Small intestine (tissue), 7 donors: ENCODE measurements around the gene SPG7. TPM values are rescaled to one million over a fixed set of nuclear protein-coding genes. Genes with fewer than 3 reads are reported as not detected.

Experiments used
- DNase-seq, 2 donors: peaks; one replicate each; pipeline versions ENCODE4 v3.0.0 to v3.0.0-alpha.2; 2013
- FAIRE-seq: peaks from 2 replicates; lab custom pipeline; 2012; peaks lifted over from hg19 to GRCh38; lab: Jason Lieb, UNC
- H3K27ac ChIP-seq, 3 donors: one replicate each; pipeline ENCODE4 v1.5.1; 2013; ENCODE audit warnings: low read length in 2 of 3, mild to moderate bottlenecking in 2 of 3, control low read depth in 1 of 3, inconsistent platforms in 1 of 3, low read depth in 1 of 3, moderate library complexity in 1 of 3
- H3K27me3 ChIP-seq, 3 donors: one replicate each; pipeline ENCODE4 v1.6.1; 2013; ENCODE audit warnings: low read length in 3 of 3, inconsistent platforms in 1 of 3; ENCODE audit not compliant: control insufficient read depth in 3 of 3, insufficient read depth in 3 of 3
- H3K36me3 ChIP-seq, 3 donors: one replicate each; pipeline ENCODE4 v1.6.1; 2013; ENCODE audit warnings: low read length in 3 of 3, inconsistent platforms in 1 of 3, low read depth in 1 of 3, mild to moderate bottlenecking in 1 of 3, moderate library complexity in 1 of 3; ENCODE audit not compliant: control insufficient read depth in 3 of 3, insufficient read depth in 2 of 3
- H3K4me1 ChIP-seq, 3 donors: one replicate each; pipeline ENCODE4 v1.6.1; 2013; ENCODE audit warnings: low read length in 2 of 3, inconsistent platforms in 1 of 3, low read depth in 1 of 3, mild to moderate bottlenecking in 1 of 3, moderate library complexity in 1 of 3; ENCODE audit not compliant: control insufficient read depth in 3 of 3, insufficient read depth in 2 of 3
- H3K4me3 ChIP-seq, 3 donors: one replicate each; pipeline ENCODE4 v1.5.1; 2013; ENCODE audit warnings: low read length in 3 of 3, control low read depth in 1 of 3, inconsistent platforms in 1 of 3, low read depth in 1 of 3, mild to moderate bottlenecking in 1 of 3, moderate library complexity in 1 of 3
- H3K9me3 ChIP-seq, 2 donors: one replicate each; pipeline ENCODE4 v1.6.1; 2013; ENCODE audit warnings: low read depth in 1 of 2, low read length in 1 of 2; ENCODE audit not compliant: control insufficient read depth in 2 of 2, insufficient read depth in 1 of 2
- WGBS, 3 donors: extraction: QIAGEN DNeasy Blood & Tissue Kit; methylation state at CpG; one replicate each; pipeline ENCODE4 v1.1.7; 2013; 5-methylcytosine and 5-hydroxymethylcytosine counted together
- polyA plus RNA-seq, 4 donors: library from polyadenylated mRNA; stranded (reverse) in 3 of 4; unstranded in 1 of 4; fragments of 200-250 nt in 3 of 4; fragments of 120-200 nt in 1 of 4; gene quantifications; one replicate each; pipeline versions ENCODE4 v1.2.1 to v1.2.3, GENCODE V29; 2013
- donor health status: healthy with polysubstance abuse.
- donor health status: control.
- donor health status: control.
- donor health status: Bipolar disorder and iron deficiency.
- donor health status: healthy.

SPG7 gene
- polyA plus RNA-seq, 4 donors = 89.1 to 245 (median 179) TPM

GRCh38 chr16:89581045-89581695 lies 73.0 kb downstream of the SPG7 start:
- peaks cover 0 to 8% (median 0%) of the 10 kb centered on the region in 3 donors for H3K4me1 ChIP-seq
- no peak overlapping the region for H3K27ac ChIP-seq
- no peak overlapping the region for H3K4me3 ChIP-seq
- FAIRE-seq (no peak), DNase-seq (no peak)
- WGBS, 3 donors = 89 to 93% (median 90%) methylated on average over 33 of the region's 33 CpGs
- H3K36me3 ChIP-seq = no peaks in the 10 kb centered on the region
- peaks cover 0 to 14% (median 0%) of the 10 kb centered on the region in 3 donors for H3K27me3 ChIP-seq
- peaks cover 0 to 9% of the 10 kb centered on the region in 2 donors for H3K9me3 ChIP-seq

GRCh38 chr16:89581861-89582563 lies 73.8 kb downstream of the SPG7 start:
- H3K27me3 ChIP-seq = peaks cover 0 to 8% (median 0%) of the 10 kb centered on the region in 3 donors
- H3K4me3 ChIP-seq = no peak overlapping the region
- H3K36me3 ChIP-seq = no peaks in the 10 kb centered on the region
- peaks cover 0 to 8% (median 0%) of the 10 kb centered on the region in 3 donors for H3K4me1 ChIP-seq
- H3K9me3 ChIP-seq = peaks cover 0 to 7% of the 10 kb centered on the region in 2 donors
- DNase-seq (peak in 1 of 2 donors; percentile 81), FAIRE-seq (no peak)
- WGBS, 3 donors = 23 to 49% (median 42%) methylated on average over 15 of the region's 15 CpGs
- H3K27ac ChIP-seq = peak overlapping the region in 2 of 3 donors; percentile 34 to 86

GRCh38 chr16:89582614-89583196 lies 74.5 kb downstream of the SPG7 start:
- Histone ChIP-seq H3K4me3 (no peak overlapping the region), H3K27me3 (peaks cover 0 to 1% (median 0%) of the 10 kb centered on the region in 3 donors), H3K4me1 (peaks cover 0 to 8% (median 0%) of the 10 kb centered on the region in 3 donors), H3K9me3 (peaks cover 0 to 4% of the 10 kb centered on the region in 2 donors), H3K27ac (peak overlapping the region in 2 of 3 donors; percentile 34 to 86), H3K36me3 (no peaks in the 10 kb centered on the region)
- WGBS, 3 donors = 93 to 94% (median 93%) methylated on average over 16 to 19 of the region's 19 CpGs
- no peak for DNase-seq
- no peak for FAIRE-seq

DNA sequence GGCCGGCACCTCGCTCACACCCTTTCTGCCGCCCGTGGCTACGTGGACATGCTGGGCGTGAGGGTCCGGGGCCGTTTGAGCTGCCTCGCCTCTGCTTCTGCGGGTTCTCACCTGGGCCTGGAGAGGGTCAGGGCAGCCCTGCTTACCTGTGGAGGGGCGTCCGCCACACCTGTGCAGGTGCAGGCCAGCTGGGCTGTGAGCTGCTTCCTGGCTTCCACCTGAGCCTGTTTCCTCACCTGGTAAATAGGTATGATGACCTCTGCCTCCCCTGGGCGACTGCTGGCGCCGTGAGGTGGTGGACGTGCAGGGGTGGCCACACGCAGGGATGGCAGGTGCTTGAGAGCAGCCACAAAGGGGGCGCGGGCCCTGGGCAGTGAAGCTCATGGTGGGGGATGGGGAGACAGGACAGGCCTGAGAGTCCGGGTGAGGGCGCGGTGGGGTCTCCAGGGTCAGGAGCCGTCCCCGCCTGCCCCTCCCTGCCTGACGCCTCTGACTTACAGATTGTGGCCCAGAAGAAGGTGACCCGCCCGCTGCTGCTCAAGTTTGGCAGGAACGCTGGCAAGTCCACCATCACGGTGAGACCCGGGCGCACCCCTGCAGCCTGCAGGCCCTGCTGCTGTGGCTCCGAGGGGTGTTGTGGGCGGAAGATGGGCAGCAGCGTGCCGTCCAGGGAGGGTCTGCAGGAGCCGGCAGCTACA lies 75.1 kb downstream of the SPG7 start:
- Histone ChIP-seq H3K36me3 (no peaks in the 10 kb centered on the region), H3K9me3 (peaks cover 0 to 7% of the 10 kb centered on the region in 2 donors), H3K4me3 (no peak overlapping the region), H3K27me3 (no peaks in the 10 kb centered on the region), H3K27ac (no peak overlapping the region), H3K4me1 (peaks cover 0 to 8% (median 0%) of the 10 kb centered on the region in 3 donors)
- no peak for FAIRE-seq
- DNase-seq = no peak
- 86 to 92% (median 90%) methylated on average over 36 of the region's 36 CpGs for WGBS, 3 donors

DNA sequence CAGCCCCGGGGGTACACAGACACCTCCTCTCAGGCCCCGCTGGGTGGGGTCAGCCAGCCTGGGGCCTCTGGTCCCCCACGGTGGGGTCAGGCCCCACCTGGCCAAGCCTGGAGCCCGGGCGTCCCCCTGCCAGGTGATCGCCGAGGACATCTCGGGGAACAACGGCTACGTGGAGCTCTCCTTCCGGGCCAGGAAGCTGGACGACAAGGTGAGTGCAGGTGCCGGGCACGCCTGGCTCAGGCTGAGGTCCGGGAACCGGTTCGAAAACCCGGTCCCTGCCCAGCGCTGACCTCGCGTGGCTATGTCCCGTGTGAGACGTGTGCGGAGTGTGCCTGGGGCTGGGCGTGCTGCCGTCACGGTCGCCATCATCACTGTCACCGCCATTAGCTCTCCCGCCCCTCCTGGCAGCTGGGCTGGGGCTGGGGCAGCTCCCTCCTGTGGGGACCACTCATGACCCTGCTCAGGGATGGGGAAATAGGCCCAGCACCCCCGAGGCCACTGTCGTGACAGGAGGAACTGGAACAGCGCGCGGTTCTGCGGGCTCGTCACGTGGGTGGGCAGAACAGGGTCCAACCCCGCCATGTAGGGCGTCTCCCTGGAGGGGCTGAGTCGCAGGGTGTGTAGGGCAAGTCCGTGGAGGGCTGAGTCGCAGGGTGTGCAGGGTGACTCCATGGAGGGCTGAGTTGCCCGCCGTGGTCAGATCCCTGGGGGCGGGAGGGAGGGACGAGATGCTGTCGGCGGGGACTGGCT lies 75.9 kb downstream of the SPG7 start:
- peaks cover 0 to 8% of the 10 kb centered on the region in 2 donors for H3K9me3 ChIP-seq
- no peaks in the 10 kb centered on the region for H3K27me3 ChIP-seq
- whole genome bisulfite sequencing, 3 donors = 92 to 97% (median 95%) methylated on average over 38 to 49 of the region's 49 CpGs
- no peaks in the 10 kb centered on the region for H3K36me3 ChIP-seq
- no peak overlapping the region for H3K27ac ChIP-seq
- DNase-seq (no peak), FAIRE-seq (no peak)
- H3K4me3 ChIP-seq = no peak overlapping the region
- peaks cover 0 to 8% (median 0%) of the 10 kb centered on the region in 3 donors for H3K4me1 ChIP-seq

GRCh38 chr16:89584768-89585549 lies 76.8 kb downstream of the SPG7 start:
- peaks cover 0 to 4% of the 10 kb centered on the region in 2 donors for H3K9me3 ChIP-seq
- FAIRE-seq (no peak), DNase-seq (no peak)
- H3K4me1 ChIP-seq = peaks cover 0 to 8% (median 0%) of the 10 kb centered on the region in 3 donors
- H3K27ac ChIP-seq = no peak overlapping the region
- no peaks in the 10 kb centered on the region for H3K36me3 ChIP-seq
- WGBS, 3 donors = 69 to 75% (median 71%) methylated on average over 25 of the region's 25 CpGs
- no peak overlapping the region for H3K4me3 ChIP-seq
- no peaks in the 10 kb centered on the region for H3K27me3 ChIP-seq

DNA sequence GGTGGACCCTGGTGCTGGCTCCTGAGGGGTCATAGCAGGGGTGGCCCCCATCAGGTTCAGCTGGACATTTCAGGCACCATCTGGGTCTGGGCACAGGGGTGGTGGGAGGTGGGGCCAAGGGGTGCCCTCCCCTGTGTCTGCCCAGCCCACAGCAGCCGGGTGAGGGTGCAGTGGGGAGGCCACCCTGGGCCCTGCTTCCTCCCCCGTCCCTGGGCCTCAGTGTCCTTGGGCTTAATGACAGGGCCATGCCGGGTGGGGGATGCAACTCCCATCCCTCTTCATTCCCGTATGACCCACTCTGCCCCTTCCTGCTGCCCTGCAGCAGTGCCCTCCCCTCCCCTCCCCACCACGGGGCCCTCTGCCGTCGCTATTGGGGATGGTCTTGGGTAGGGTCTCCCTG lies 78.0 kb downstream of the SPG7 start:
- Histone ChIP-seq H3K4me3 (no peak overlapping the region), H3K27me3 (no peaks in the 10 kb centered on the region), H3K36me3 (no peaks in the 10 kb centered on the region), H3K9me3 (peaks cover 0 to 4% of the 10 kb centered on the region in 2 donors), H3K27ac (no peak overlapping the region), H3K4me1 (peaks cover 0 to 8% (median 0%) of the 10 kb centered on the region in 3 donors)
- FAIRE-seq (no peak), DNase-seq (no peak)
- 74 to 82% (median 81%) methylated on average over 6 to 7 of the region's 7 CpGs for WGBS, 3 donors
